NOMO-1 treated with DMSO at 0.1 percent for 48 hours (cell line): ENCODE measurements around the gene NDUFB5.
"Not testable (repeated sequence)": the region's sequence is repeated elsewhere in the genome, so short reads cannot be mapped to it uniquely, and the experiment has no call there.

Experiments used
- DNase-seq: peaks from one replicate; lab custom pipeline; 2025; ENCODE audit not compliant: unreplicated experiment; lab: John Stamatoyannopoulos, UW

Gene NDUFB5

GRCh38 chr3:179630753-179631451 is 26.3 kb downstream of the NDUFB5 start:
- peak; percentile 22 for DNase-seq

GRCh38 chr3:179640469-179640868 is 35.9 kb downstream of the NDUFB5 start:
- no peak for DNase-seq

GRCh38 chr3:179642871-179643270 is 38.3 kb downstream of the NDUFB5 start:
- DNase-seq, result no peak

- DNase-seq, result not testable (repeated sequence)
Measured at GRCh38 chr3:179643837-179644236, 39.2 kb downstream of the NDUFB5 start.

- DNase-seq, result no peak
Measured at GRCh38 chr3:179646177-179646576, 41.6 kb downstream of the NDUFB5 start.

- DNase-seq, result peak; percentile 16
Measured at GRCh38 chr3:179651687-179652446, 47.3 kb downstream of the NDUFB5 start.

GRCh38 chr3:179652447-179653095 is 48.0 kb downstream of the NDUFB5 start, which contains the start of gene USP13:
Gene USP13, plus strand, starts transcription at chr3:179653040. Its CDS starts 186 bp downstream, at chr3:179653226.
- DNase-seq, result peak; percentile 78

- peak; percentile 77 for DNase-seq
Measured at GRCh38 chr3:179653096-179653797, 48.7 kb downstream of the NDUFB5 start.

GRCh38 chr3:179655236-179655635 is 50.6 kb downstream of the NDUFB5 start:
- no peak for DNase-seq

- no peak for DNase-seq
Measured at GRCh38 chr3:179658606-179659005, 54.0 kb downstream of the NDUFB5 start.

- DNase-seq, result no peak
Measured at GRCh38 chr3:179660872-179661271, 56.3 kb downstream of the NDUFB5 start.

- DNase-seq, result no peak
Measured at GRCh38 chr3:179661777-179662176, 57.2 kb downstream of the NDUFB5 start.

- no peak for DNase-seq
Measured at GRCh38 chr3:179663093-179663492, 58.5 kb downstream of the NDUFB5 start.

GRCh38 chr3:179666030-179666429 is 61.4 kb downstream of the NDUFB5 start:
- DNase-seq, result no peak

- no peak for DNase-seq
Measured at GRCh38 chr3:179666436-179667035, 61.9 kb downstream of the NDUFB5 start.

GRCh38 chr3:179668429-179668828 is 63.8 kb downstream of the NDUFB5 start:
- no peak for DNase-seq

GRCh38 chr3:179670311-179670710 is 65.7 kb downstream of the NDUFB5 start:
- DNase-seq, result no peak

GRCh38 chr3:179671309-179671708 is 66.7 kb downstream of the NDUFB5 start:
- no peak for DNase-seq

GRCh38 chr3:179671747-179672242 is 67.2 kb downstream of the NDUFB5 start:
- DNase-seq, result no peak

- no peak for DNase-seq
Measured at GRCh38 chr3:179672918-179673317, 68.3 kb downstream of the NDUFB5 start.

- no peak for DNase-seq
Measured at GRCh38 chr3:179673523-179673922, 68.9 kb downstream of the NDUFB5 start.
